GM15510 (cell line): ENCODE results near the gene FAM120B.

ENCODE experiments used
- POLR2A ChIP-seq: IDR thresholded peaks from 3 replicates; pipeline ENCODE4 v1.6.1; 2011; ENCODE audit warnings: borderline replicate concordance; ENCODE audit not compliant: insufficient read length; ENCODE audit errors: extremely low read depth

Gene FAM120B

GRCh38 chr6:170305805-170306323, 694 bp upstream of the FAM120B start:
- no peak for TF ChIP-seq POLR2A

DNA sequence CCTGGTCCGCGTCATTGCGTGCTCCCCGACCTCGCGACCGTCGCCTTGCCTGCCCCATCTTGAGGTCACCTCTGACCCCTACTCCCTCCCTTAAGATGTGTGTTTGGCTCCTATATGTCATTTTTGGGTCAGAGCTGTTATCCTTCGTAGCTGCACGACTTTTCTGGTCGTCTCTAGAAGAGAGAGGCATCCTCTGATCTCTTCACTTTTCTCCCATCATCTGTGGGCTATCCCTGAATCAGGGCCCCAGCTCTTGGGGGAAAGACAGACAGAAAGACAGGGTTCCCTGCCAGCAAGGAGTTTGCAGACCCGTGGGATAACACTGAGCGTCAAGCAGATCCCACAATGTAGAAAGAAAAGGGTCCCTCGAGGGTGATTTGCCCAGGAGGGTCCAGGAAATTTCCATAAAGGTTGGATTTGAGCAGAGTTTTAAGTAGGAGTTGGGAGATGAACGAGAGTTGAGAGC, 555 bp downstream of the FAM120B start:
- TF ChIP-seq POLR2A = no peak

GRCh38 chr6:170308761-170309160, 2.2 kb downstream of the FAM120B start:
- no peak for TF ChIP-seq POLR2A

GRCh38 chr6:170311696-170312095, 5.1 kb downstream of the FAM120B start:
- TF ChIP-seq POLR2A = no peak

GRCh38 chr6:170312876-170313275, 6.3 kb downstream of the FAM120B start:
- TF ChIP-seq POLR2A = no peak

DNA sequence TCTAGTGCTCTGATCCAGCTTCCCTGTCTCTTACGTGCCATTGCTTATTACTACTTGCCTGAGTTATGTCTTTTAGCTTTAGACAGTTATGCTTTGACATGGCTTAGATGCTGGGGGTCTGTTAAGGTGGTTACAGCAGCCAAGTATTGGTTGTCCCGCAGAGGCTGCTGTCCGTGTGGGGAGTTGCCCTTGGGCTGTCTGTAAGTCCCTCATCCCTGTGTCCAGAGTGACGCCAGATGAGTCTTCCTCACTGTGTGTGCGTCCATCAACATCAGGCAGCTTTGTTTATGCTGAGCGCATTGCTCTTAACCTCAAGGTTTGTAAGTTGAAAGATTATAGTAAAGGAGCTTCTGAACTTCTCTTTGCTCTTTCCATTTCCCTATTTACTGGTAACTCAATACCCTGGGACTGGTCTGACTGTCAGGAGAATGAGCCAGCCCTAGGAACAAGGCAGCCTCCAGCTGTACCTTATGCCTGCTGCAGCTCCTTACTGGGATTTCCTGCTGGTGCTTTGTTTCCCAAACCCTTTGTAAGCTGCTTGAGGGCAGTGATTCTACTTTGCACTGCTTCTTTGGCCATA, 7.2 kb downstream of the FAM120B start:
- TF ChIP-seq POLR2A = no peak

DNA sequence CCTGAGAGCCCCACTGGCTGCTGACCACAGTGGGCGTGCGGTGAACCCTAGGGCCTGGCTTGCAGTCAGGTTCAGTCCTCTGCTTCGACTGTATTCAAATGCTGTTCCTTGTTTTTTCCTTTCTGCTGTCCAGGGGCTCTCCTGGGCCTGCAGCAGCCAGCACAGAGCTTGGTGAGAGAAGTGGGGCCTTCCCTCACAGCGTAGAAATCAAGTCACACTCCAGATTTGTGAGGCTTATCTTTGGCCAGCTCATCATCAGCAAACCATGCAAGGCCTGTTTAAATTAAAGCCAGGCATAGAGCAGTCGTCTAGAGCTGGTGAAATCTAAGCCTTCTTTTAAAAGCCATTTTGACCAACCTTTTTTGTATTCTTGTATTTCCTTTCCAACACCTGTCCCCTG, 8.4 kb downstream of the FAM120B start:
- TF ChIP-seq POLR2A = no peak

GRCh38 chr6:170316071-170316470, 9.5 kb downstream of the FAM120B start:
- TF ChIP-seq POLR2A = no peak

GRCh38 chr6:170317076-170317475, 10.5 kb downstream of the FAM120B start:
- TF ChIP-seq POLR2A = no peak

DNA sequence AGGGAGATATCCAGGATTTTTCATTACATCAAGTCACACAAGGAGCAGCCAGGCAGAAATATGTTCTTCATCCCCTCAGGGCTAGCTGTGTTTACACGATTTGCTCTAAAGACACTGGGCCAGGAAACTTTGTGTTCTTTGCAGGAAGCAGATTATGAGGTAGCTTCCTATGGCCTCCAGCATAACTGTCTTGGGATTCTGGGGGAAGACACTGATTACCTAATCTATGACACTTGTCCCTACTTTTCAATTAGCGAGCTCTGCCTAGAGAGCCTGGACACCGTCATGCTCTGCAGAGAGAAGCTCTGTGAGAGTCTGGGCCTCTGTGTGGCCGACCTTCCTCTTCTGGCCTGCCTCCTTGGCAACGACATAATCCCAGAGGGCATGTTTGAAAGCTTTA, 11.2 kb downstream of the FAM120B start:
- TF ChIP-seq POLR2A = no peak

- TF ChIP-seq POLR2A = no peak
These were observed 22.8 kb downstream of the FAM120B start for GRCh38 chr6:170329321-170329720.

- no peak for TF ChIP-seq POLR2A
These were observed 38.3 kb downstream of the FAM120B start for GRCh38 chr6:170344631-170345576.

DNA sequence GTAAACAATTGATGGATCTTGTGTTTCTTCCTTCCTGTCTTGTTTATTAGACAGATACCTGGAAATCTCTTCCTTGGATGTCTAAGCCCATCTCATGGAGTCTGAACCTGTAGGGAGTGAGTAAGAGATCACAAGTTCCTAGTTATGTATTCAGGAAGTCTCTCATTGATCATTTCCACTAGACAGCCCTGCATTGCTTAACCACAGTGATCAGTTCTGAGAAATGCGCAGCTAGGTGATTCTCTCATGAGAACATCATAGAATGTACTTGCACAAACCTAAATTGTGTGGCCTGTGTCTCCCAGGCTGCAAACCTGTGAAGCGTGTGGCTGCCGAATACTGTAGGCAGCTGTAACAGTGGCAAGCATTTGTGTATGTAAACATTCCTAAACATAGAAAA, 39.1 kb downstream of the FAM120B start:
- TF ChIP-seq POLR2A = no peak

GRCh38 chr6:170346649-170347048, 40.1 kb downstream of the FAM120B start:
- no peak for TF ChIP-seq POLR2A

DNA sequence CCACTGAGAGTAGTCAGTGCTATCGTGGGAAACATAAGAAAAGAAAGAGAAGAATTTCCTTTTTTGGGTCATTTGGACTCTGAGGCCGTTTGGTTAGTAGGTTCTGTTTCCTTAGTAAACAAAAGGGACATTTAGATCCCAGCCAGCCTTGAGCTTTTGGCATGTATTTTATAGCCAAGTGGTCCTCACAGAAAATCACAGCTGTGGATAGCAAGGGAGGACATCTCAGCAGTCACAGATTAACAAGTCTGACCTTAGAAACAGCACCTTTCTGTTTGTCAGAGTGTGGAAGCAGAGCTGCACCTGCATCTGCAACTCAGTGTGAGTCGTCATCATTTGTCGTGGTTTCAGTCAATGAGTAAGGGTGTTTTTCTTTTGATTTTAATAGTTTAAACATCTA, 40.5 kb downstream of the FAM120B start:
- TF ChIP-seq POLR2A = no peak

- TF ChIP-seq POLR2A = no peak
These were observed 41.4 kb downstream of the FAM120B start for GRCh38 chr6:170347975-170348374.
